ENCODE data around the gene YIF1A.

DNA sequence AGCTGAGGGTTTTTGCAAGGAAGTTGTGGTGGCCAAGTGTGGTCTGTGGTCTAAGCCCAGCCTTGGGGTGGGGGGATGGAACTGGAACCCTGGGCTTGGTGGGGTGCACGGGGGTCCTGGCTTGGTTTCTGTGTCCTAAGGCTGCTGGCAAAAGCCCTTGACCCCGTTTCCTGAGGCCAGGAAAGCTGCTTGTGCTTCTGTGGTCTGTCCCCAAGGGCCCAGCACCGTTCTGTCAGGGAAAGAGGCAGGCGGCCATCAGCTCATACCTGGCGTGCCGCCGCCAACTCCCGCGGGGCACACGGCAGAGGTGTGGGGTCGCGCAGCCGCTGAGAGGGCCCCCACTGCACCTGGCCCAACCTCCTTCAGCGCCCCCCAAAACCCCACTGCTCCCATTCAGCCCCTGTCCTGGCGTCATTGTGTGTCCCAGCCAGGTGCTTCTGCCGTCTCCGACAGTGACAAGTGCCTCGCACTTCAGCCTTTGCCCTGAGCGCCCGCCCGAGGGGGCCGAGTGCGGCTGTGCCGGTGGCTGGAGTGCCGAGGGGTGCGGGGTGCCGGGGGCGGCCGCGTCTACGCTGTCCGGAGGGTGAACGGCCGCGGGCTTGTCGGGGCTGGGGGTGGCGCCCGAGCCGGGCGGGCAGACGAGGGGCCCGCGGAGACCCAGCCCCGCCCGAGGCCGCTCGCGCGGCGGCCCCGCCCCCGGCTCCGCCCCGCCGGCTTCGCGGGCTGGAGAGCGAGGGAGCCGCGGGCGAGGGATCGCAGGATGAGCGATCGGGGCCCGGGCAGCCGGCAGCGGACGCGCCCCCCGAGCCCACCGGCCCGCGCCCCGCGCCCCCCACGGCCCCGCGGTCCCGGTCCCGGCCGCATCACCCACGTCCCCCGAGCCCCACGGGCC lies 11.2 kb downstream of the YIF1A start, which contains the start of gene CNIH2:
- TF ChIP-seq CHD4 (IDR thresholded peaks at IDR 0.05; ENCODE audit: borderline replicate concordance): no peak
- TF ChIP-seq JUN (IDR thresholded peaks at IDR 0.05): peak in 1 of 2 experiments; percentile 66; a peak in 2 of 5 replicates
- no peak for TF ChIP-seq ZSCAN20 (CRISPR knock-in tag; IDR thresholded peaks at IDR 0.05)
- TF ChIP-seq ESRRA (IDR thresholded peaks at IDR 0.05; ENCODE audit: borderline replicate concordance, low read length): no peak
- no peak for TF ChIP-seq HMGXB4 (CRISPR knock-in tag; IDR thresholded peaks at IDR 0.05; ENCODE audit: borderline replicate concordance)
- no peak for TF ChIP-seq POLR2A (IDR thresholded peaks at IDR 0.05; ENCODE audit: low read length)
- TF ChIP-seq, protein P1, sequence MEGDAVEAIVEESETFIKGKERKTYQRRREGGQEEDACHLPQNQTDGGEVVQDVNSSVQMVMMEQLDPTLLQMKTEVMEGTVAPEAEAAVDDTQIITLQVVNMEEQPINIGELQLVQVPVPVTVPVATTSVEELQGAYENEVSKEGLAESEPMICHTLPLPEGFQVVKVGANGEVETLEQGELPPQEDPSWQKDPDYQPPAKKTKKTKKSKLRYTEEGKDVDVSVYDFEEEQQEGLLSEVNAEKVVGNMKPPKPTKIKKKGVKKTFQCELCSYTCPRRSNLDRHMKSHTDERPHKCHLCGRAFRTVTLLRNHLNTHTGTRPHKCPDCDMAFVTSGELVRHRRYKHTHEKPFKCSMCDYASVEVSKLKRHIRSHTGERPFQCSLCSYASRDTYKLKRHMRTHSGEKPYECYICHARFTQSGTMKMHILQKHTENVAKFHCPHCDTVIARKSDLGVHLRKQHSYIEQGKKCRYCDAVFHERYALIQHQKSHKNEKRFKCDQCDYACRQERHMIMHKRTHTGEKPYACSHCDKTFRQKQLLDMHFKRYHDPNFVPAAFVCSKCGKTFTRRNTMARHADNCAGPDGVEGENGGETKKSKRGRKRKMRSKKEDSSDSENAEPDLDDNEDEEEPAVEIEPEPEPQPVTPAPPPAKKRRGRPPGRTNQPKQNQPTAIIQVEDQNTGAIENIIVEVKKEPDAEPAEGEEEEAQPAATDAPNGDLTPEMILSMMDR (IDR thresholded peaks at IDR 0.05): no peak
